Lower leg skin (tissue), 3 donors: ENCODE measurements around the gene APOL4.

ENCODE experiments used
- POLR2A ChIP-seq, 2 donors: fragments of 450-650 bp; IDR thresholded peaks; one replicate each; pipeline ENCODE4 v1.6.1; 2016 to 2017; ENCODE audit warnings: antibody characterized with exemption in 2 of 2, mild to moderate bottlenecking in 1 of 2, moderate library complexity in 1 of 2
- TF ChIP-seq, protein P1 (sequence below), 3 donors: fragments of 450-650 bp; IDR thresholded peaks; one replicate each; pipeline ENCODE4 v1.5.1; 2016; ENCODE audit warnings: antibody characterized with exemption in 3 of 3, mild to moderate bottlenecking in 3 of 3, moderate library complexity in 2 of 3

GRCh38 chr22:36198536-36198935 lies 3.1 kb downstream of the APOL4 start:
- TF ChIP-seq, protein P1, sequence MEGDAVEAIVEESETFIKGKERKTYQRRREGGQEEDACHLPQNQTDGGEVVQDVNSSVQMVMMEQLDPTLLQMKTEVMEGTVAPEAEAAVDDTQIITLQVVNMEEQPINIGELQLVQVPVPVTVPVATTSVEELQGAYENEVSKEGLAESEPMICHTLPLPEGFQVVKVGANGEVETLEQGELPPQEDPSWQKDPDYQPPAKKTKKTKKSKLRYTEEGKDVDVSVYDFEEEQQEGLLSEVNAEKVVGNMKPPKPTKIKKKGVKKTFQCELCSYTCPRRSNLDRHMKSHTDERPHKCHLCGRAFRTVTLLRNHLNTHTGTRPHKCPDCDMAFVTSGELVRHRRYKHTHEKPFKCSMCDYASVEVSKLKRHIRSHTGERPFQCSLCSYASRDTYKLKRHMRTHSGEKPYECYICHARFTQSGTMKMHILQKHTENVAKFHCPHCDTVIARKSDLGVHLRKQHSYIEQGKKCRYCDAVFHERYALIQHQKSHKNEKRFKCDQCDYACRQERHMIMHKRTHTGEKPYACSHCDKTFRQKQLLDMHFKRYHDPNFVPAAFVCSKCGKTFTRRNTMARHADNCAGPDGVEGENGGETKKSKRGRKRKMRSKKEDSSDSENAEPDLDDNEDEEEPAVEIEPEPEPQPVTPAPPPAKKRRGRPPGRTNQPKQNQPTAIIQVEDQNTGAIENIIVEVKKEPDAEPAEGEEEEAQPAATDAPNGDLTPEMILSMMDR (IDR thresholded peaks at IDR 0.05): no peak
- no peak for TF ChIP-seq POLR2A (IDR thresholded peaks at IDR 0.05)
